HepG2 (cell line): Measurements from ENCODE around the gene SLC13A1. TPM values are rescaled to one million over a fixed set of nuclear protein-coding genes. Genes with fewer than 3 reads are reported as not detected.

Experiments used
- ATAC-seq: fragments of 200-7000 bp; cut with Tn5 transposase; 3 replicates; pipeline ENCODE4 v1.9.1; 2020; ENCODE audit warnings: mild to moderate bottlenecking, moderate library complexity
- BruUV-seq: library from RNA; stranded (reverse); fragments of 400-500 nt; replicated peaks from 2 replicates; lab custom pipeline; 2021; lab: Mats Ljungman, UMichigan
- CTCF ChIA-PET: fragments of 300-600 bp; formaldehyde crosslinking; extraction: SDS; loops from one replicate; lab custom pipeline; 2021; ENCODE audit warnings: low total read pairs, inconsistent platforms, low intra/inter-chr PET ratio; lab: Yijun Ruan, JAX
- POLR2A ChIA-PET: fragments of 350-600 bp; sonication (Branson Sonifier 250); formaldehyde crosslinking; loops from one replicate; lab custom pipeline; 2020; ENCODE audit warnings: antibody characterized with exemption, inconsistent platforms; lab: Yijun Ruan, JAX
- DNase-seq: peaks from one replicate; pipeline ENCODE4 v3.0.0-alpha.2; 2015; ENCODE audit warnings: low spot score
- FAIRE-seq: peaks from 3 replicates; lab custom pipeline; 2011; peaks lifted over from hg19 to GRCh38; lab: Jason Lieb, UNC
- H2AFZ ChIP-seq: one replicate; pipeline ENCODE4 v1.6.1; 2011; ENCODE audit warnings: low read length, inconsistent platforms
- H3K27ac ChIP-seq: fragments of 300-600 bp; 3 replicates; pipeline ENCODE4 v1.8.0; 2011; ENCODE audit warnings: mixed run types, mild to moderate bottlenecking, mixed read lengths, low read length, inconsistent platforms; ENCODE audit not compliant: insufficient read depth; ENCODE audit errors: extremely low read length
- H3K27me3 ChIP-seq, 2 experiments: fragments of 200-600 bp in 1 of 2; 2 replicates in 1 of 2; 3 replicates in 1 of 2; pipeline versions ENCODE4 v1.6.0 to v1.8.0; 2011; ENCODE audit warnings: low read length in 2 of 2, mild to moderate bottlenecking in 2 of 2, moderate library complexity in 2 of 2, inconsistent platforms in 1 of 2; ENCODE audit not compliant: insufficient read depth in 2 of 2, control insufficient read depth in 1 of 2
- H3K36me3 ChIP-seq, 2 experiments: fragments of 200-600 bp in 1 of 2; replicated peaks in 1 of 2; 2 replicates in 1 of 2; 3 replicates in 1 of 2; pipeline versions ENCODE4 v1.5.1 to v1.8.0; 2011; ENCODE audit warnings: low read length in 2 of 2, inconsistent platforms in 1 of 2; ENCODE audit not compliant: insufficient read depth in 2 of 2, control insufficient read depth in 1 of 2
- H3K4me1 ChIP-seq: 2 replicates; pipeline ENCODE4 v1.5.1; 2012; ENCODE audit warnings: low read length, inconsistent platforms; ENCODE audit not compliant: insufficient read depth
- H3K4me2 ChIP-seq: 2 replicates; pipeline ENCODE4 v1.6.0; 2011; ENCODE audit warnings: low read depth, low read length, inconsistent platforms
- H3K4me3 ChIP-seq, 3 experiments: fragments of 200-600 bp in 1 of 3; sonication (generic), shearing (Covaris generic) in 1 of 3; replicated peaks in 1 of 3; 2 replicates each; pipeline ENCODE4 v1.5.1; 2011 to 2016; ENCODE audit warnings: low read length in 3 of 3, inconsistent platforms in 2 of 3, low read depth in 2 of 3, mild to moderate bottlenecking in 2 of 3, control low read depth in 1 of 3, mixed read lengths in 1 of 3; ENCODE audit not compliant: insufficient read depth in 1 of 3
- H3K79me2 ChIP-seq: one replicate; pipeline ENCODE4 v1.6.1; 2011; ENCODE audit warnings: low read length, inconsistent platforms; ENCODE audit not compliant: insufficient read depth
- H3K9ac ChIP-seq: 2 replicates; pipeline ENCODE4 v1.6.0; 2011; ENCODE audit warnings: mild to moderate bottlenecking, low read depth, low read length, inconsistent platforms; ENCODE audit not compliant: insufficient read depth
- H3K9me3 ChIP-seq: 2 replicates; pipeline ENCODE4 v1.5.1; 2012; ENCODE audit warnings: mild to moderate bottlenecking, low read length
- H4K20me1 ChIP-seq: 2 replicates; pipeline ENCODE4 v1.6.0; 2011; ENCODE audit warnings: inconsistent platforms, mild to moderate bottlenecking, low read length, moderate library complexity; ENCODE audit not compliant: insufficient read depth
- ATF5 ChIP-seq: sonication (generic); formaldehyde crosslinking; IDR thresholded peaks from 2 replicates; pipeline ENCODE4 v1.4.0; 2020; ENCODE audit warnings: mild to moderate bottlenecking, low read depth, missing genetic modification reagents
- CBX5 ChIP-seq: sonication (generic); formaldehyde crosslinking; IDR thresholded peaks from 2 replicates; pipeline ENCODE4 v1.4.0; 2020; ENCODE audit warnings: missing genetic modification reagents, borderline replicate concordance
- FOSL2 ChIP-seq: sonication (generic); formaldehyde crosslinking; IDR thresholded peaks from 2 replicates; pipeline ENCODE4 v1.4.0; 2020; ENCODE audit warnings: missing genetic modification reagents
- FUBP1 ChIP-seq: sonication (generic); formaldehyde crosslinking; IDR thresholded peaks from 2 replicates; pipeline ENCODE4 v1.5.1; 2020; ENCODE audit warnings: missing genetic modification reagents, mild to moderate bottlenecking, borderline replicate concordance
- GATAD2A ChIP-seq: IDR thresholded peaks from 2 replicates; pipeline ENCODE4 v1.6.1; 2016
- SIN3B ChIP-seq: fragments of 150-350 bp; IDR thresholded peaks from 2 replicates; pipeline ENCODE4 v1.6.1; 2014; ENCODE audit warnings: low read length
- ZBTB7A ChIP-seq: sonication (generic); formaldehyde crosslinking; IDR thresholded peaks from 2 replicates; pipeline ENCODE4 v1.8.0; 2022; ENCODE audit warnings: mild to moderate bottlenecking, missing genetic modification reagents
- ZMYM2 ChIP-seq: sonication (generic); formaldehyde crosslinking; IDR thresholded peaks from 2 replicates; pipeline ENCODE4 v1.8.0; 2022; ENCODE audit warnings: mild to moderate bottlenecking, missing genetic modification reagents
- ZMYM4 ChIP-seq: sonication (generic); formaldehyde crosslinking; IDR thresholded peaks from 2 replicates; pipeline ENCODE4 v1.8.1; 2023; ENCODE audit warnings: mild to moderate bottlenecking, missing genetic modification reagents
- ZNF292 ChIP-seq: sonication (generic); formaldehyde crosslinking; IDR thresholded peaks from 2 replicates; pipeline ENCODE4 v1.8.1; 2022; ENCODE audit warnings: mild to moderate bottlenecking, low read depth, missing genetic modification reagents, borderline replicate concordance
- ZNF619 ChIP-seq: sonication (generic); formaldehyde crosslinking; IDR thresholded peaks from 2 replicates; pipeline ENCODE4 v1.4.0; 2020; ENCODE audit warnings: mild to moderate bottlenecking, missing genetic modification reagents
- ZNF770 ChIP-seq: sonication (generic); formaldehyde crosslinking; IDR thresholded peaks from 2 replicates; pipeline ENCODE4 v1.5.0; 2020; ENCODE audit warnings: mild to moderate bottlenecking, missing genetic modification reagents
- ZNF784 ChIP-seq: sonication (generic); formaldehyde crosslinking; IDR thresholded peaks from 2 replicates; pipeline ENCODE4 v1.5.1; 2020; ENCODE audit warnings: missing genetic modification reagents, mild to moderate bottlenecking, borderline replicate concordance
- ZNF816 ChIP-seq: sonication (generic); formaldehyde crosslinking; IDR thresholded peaks from 2 replicates; pipeline ENCODE4 v1.8.0; 2022; ENCODE audit warnings: missing genetic modification reagents, mild to moderate bottlenecking, borderline replicate concordance
- WGBS: methylation state at CpG from one replicate; pipeline ENCODE4 v1.1.6; 2017; ENCODE audit warnings: low lambda C conversion rate; 5-methylcytosine and 5-hydroxymethylcytosine counted together
- in situ Hi-C: cut with HindIII; loops from 2 replicates; pipeline ENCODE4 v1.10.0; 2017; ENCODE audit warnings: low pct_unique_long_range_greater_than_20kb; ENCODE audit not compliant: extremely low pct_ligation_motif_present
- intact Hi-C: fragments of 100-400 bp; cut with micrococcal nuclease; formaldehyde crosslinking; loops from one replicate; pipeline ENCODE4 v1.10.0; 2022; ENCODE audit not compliant: unreplicated experiment
- polyA plus RNA-seq, 8 experiments: library from polyadenylated mRNA; depleted of rRNA in 3 of 8; stranded (reverse) in 7 of 8; unstranded in 1 of 8; fragments of >200 nt; fragmentation: Illumina TruSeq in 4 of 8; extraction: Trizol in 4 of 8; gene quantifications; 2 replicates each; pipeline versions ENCODE4 v1.2.1 to v1.2.3, GENCODE V29; 2011 to 2016; ENCODE audit warnings: low read depth in 4 of 8, missing spikeins in 1 of 8, mixed read lengths in 1 of 8; ENCODE audit not compliant: insufficient read depth in 1 of 8
- total RNA-seq, 5 experiments: library from RNA; depleted of rRNA; stranded (reverse); fragments of >200 nt; fragmentation: Illumina TruSeq; extraction: Trizol; gene quantifications; 2 replicates each; pipeline ENCODE4 v1.2.3, GENCODE V29; 2016; ENCODE audit warnings: low read depth in 1 of 5

The SLC13A1 gene
- total and polyA plus RNA-seq, 2 of the 13 experiments (the other 11 are each of a cell fraction or from before 2014, with no cell fraction given), result not detected

GRCh38 chr7:123125231-123125630, 74.5 kb downstream of the SLC13A1 start:
- Histone ChIP-seq H2AFZ (no peak overlapping the region), H3K36me3 (no peaks in the 10 kb centered on the region), H3K9me3 (no peaks in the 10 kb centered on the region), H4K20me1 (no peaks in the 10 kb centered on the region), H3K4me2 (no peak overlapping the region), H3K4me1 (no peaks in the 10 kb centered on the region), H3K79me2 (no peaks in the 10 kb centered on the region), H3K4me3 (no peak overlapping the region), H3K27ac (no peak overlapping the region), H3K27me3 (no peaks in the 10 kb centered on the region; a peak in 1 of 5 replicates), H3K9ac (no peak overlapping the region)
- ChIA-PET CTCF (no interaction called here), POLR2A (no interaction called here)
- FAIRE-seq, result no peak
- no peak for DNase-seq
- ATAC-seq, result no peak
- in situ Hi-C loops, result no loop called here
- intact Hi-C loops, result no loop called here
- no TSS peak for BruUV-seq
- TF ChIP-seq ZNF816 (CRISPR knock-in tag) (no peak), SIN3B (no peak), ZNF770 (CRISPR knock-in tag) (no peak), CBX5 (CRISPR knock-in tag) (no peak), ZMYM2 (CRISPR knock-in tag) (no peak), ZNF619 (CRISPR knock-in tag) (no peak), ZBTB7A (no peak), ATF5 (CRISPR knock-in tag) (no peak), ZNF292 (CRISPR knock-in tag) (no peak), GATAD2A (no peak), FUBP1 (CRISPR knock-in tag) (no peak), ZMYM4 (CRISPR knock-in tag) (no peak), FOSL2 (CRISPR knock-in tag) (no peak), ZNF784 (CRISPR knock-in tag) (no peak)
- 3% methylated on average over 3 of the region's 3 CpGs for WGBS
